ENCODE measurements around the gene ST8SIA5. TPM values are rescaled to one million over a fixed set of nuclear protein-coding genes. Genes with fewer than 3 reads are reported as not detected.

ST8SIA5 gene
- total and polyA plus RNA-seq, 2 donors (not counting 3 experiments of a cell fraction or from before 2014, with no cell fraction given) = 0.25 to 0.62 TPM

- Histone ChIP-seq H3K79me2 (ENCODE audit: control insufficient read depth, insufficient read depth, low read length) (no peaks in the 10 kb centered on the region), H4K20me1 (replicated peaks; ENCODE audit: control insufficient read depth, extremely low read depth, insufficient read depth, low read length) (no peaks in the 10 kb centered on the region), H3K27ac (ENCODE audit: insufficient read depth, low read depth, low read length) (no peak overlapping the region), H3K4me3 (replicated peaks in 1 of 3; ENCODE audit: insufficient read depth in 1 of 3, low read depth in 1 of 3, low read length in 3 of 3) (no peak overlapping the region), H3K4me1 (ENCODE audit: control insufficient read depth, extremely low read depth, insufficient read depth, low read length) (no peaks in the 10 kb centered on the region), H3K27me3 (ENCODE audit: control insufficient read depth in 2 of 2, insufficient read depth in 2 of 2, low read length in 2 of 2) (peaks cover 2 to 8% of the 10 kb centered on the region in 2 experiments), H3K9ac (replicated peaks; ENCODE audit: extremely low read depth, insufficient read depth, low read length) (no peak overlapping the region), H3K4me2 (ENCODE audit: insufficient read depth, low read length) (no peak overlapping the region), H3K9me1 (replicated peaks; ENCODE audit: control insufficient read depth, extremely low read depth, insufficient read depth, low read length) (no peaks in the 10 kb centered on the region), H2AFZ (ENCODE audit: low read depth, low read length) (no peak overlapping the region), H3K36me3 (ENCODE audit: control insufficient read depth in 2 of 2, extremely low read depth in 1 of 2, insufficient read depth in 2 of 2, low read length in 2 of 2) (no peaks in the 10 kb centered on the region), H3K9me3 (replicated peaks; ENCODE audit: control insufficient read depth, insufficient read depth, low read length) (no peaks in the 10 kb centered on the region)
- ChIA-PET POLR2A (interaction anchor here (0.7 kb wide), 1 partner anchor 885 kb away, joined by 7 read pairs; no protein-coding TSS in a partner anchor), CTCF (no interaction called here)
- intact Hi-C loops (cut with micrococcal nuclease) = no loop called here
- no peak for FAIRE-seq
- no peak for TF ChIP-seq POLR2A (IDR thresholded peaks at IDR 0.05; ENCODE audit: low read depth, low read length)
- TF ChIP-seq GATA2 (IDR thresholded peaks at IDR 0.05; ENCODE audit: insufficient read depth, insufficient read length, low read depth, low read length) = no peak
- no peak for TF ChIP-seq POLR2AphosphoS5 (IDR thresholded peaks at IDR 0.05; ENCODE audit: insufficient read depth, low read depth, low read length)
- TF ChIP-seq, protein P1, sequence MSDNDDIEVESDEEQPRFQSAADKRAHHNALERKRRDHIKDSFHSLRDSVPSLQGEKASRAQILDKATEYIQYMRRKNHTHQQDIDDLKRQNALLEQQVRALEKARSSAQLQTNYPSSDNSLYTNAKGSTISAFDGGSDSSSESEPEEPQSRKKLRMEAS (IDR thresholded peaks at IDR 0.05; ENCODE audit: insufficient read depth, insufficient read length) = no peak
- no peak for TF ChIP-seq MYC (IDR thresholded peaks at IDR 0.05; ENCODE audit: low read depth, low read length)
- TF ChIP-seq JUN (IDR thresholded peaks at IDR 0.05; ENCODE audit: borderline replicate concordance, insufficient read depth, insufficient read length, low read depth) = no peak
- TF ChIP-seq FOS (IDR thresholded peaks at IDR 0.05; ENCODE audit: borderline replicate concordance, insufficient read depth, low read length) = no peak
- TF ChIP-seq, protein P2, sequence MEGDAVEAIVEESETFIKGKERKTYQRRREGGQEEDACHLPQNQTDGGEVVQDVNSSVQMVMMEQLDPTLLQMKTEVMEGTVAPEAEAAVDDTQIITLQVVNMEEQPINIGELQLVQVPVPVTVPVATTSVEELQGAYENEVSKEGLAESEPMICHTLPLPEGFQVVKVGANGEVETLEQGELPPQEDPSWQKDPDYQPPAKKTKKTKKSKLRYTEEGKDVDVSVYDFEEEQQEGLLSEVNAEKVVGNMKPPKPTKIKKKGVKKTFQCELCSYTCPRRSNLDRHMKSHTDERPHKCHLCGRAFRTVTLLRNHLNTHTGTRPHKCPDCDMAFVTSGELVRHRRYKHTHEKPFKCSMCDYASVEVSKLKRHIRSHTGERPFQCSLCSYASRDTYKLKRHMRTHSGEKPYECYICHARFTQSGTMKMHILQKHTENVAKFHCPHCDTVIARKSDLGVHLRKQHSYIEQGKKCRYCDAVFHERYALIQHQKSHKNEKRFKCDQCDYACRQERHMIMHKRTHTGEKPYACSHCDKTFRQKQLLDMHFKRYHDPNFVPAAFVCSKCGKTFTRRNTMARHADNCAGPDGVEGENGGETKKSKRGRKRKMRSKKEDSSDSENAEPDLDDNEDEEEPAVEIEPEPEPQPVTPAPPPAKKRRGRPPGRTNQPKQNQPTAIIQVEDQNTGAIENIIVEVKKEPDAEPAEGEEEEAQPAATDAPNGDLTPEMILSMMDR (IDR thresholded peaks at IDR 0.05; ENCODE audit: extremely low read depth in 1 of 2, insufficient read depth in 1 of 2, low read depth in 1 of 2, low read length in 2 of 2) = no peak
- TF ChIP-seq EZH2 (IDR thresholded peaks at IDR 0.05; ENCODE audit: borderline replicate concordance, low read depth, low read length, severe bottlenecking) = no peak
- no peak for DNase-seq (ENCODE audit: low read depth, low spot score)
- no TSS peak for BruUV-seq (replicated peaks)
- dilution Hi-C loops (cut with MboI; ENCODE audit: extremely low pct_ligation_motif_present, low sequenced_read_pairs) = no loop called here
These were observed 8.4 kb downstream of the ST8SIA5 start for GRCh38 chr18:46748466-46748865.

All from endothelial cell of umbilical vein (primary cell).